ENCODE data around the gene CARMIL1. TPM values are rescaled to one million over a fixed set of nuclear protein-coding genes. Genes with fewer than 3 reads are reported as not detected.

The CARMIL1 gene
- total RNA-seq, 4 donors from 2014 or later, result 11.8 to 23.2 (median 17.1) TPM

DNA sequence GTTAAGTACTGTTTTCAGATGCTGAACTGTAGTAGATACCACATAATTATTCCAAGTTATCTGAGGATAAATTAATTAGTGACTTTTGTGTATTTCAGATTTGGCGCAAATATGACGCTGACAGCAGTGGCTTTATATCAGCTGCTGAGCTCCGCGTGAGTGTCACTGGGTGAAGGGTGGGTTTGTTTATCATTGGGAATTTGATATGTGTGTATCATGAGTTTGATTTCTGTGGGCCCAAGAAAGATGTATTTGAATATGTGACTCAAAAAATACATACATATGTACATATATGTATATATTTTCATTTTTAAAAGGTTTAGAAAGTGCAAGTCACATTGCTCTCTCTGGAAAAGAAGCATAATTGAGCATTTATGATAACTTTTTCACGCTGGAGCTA is 390.2 kb downstream of the CARMIL1 start:
- Histone ChIP-seq H3K36me3 (no peaks in the 10 kb centered on the region), H3K4me1 (no peaks in the 10 kb centered on the region)
- intact Hi-C loops (cut with DNase I; ENCODE audit: low total_unique reads), result no loop called here

More for the DNA sequence above, 390.2 kb downstream of the CARMIL1 start:
- H3K27ac ChIP-seq, result no peak overlapping the region
- no peaks in the 10 kb centered on the region for H3K27me3 ChIP-seq
- H3K4me3 ChIP-seq, result no peak overlapping the region
- H3K9me3 ChIP-seq, result no peaks in the 10 kb centered on the region
- DNase-seq, result no peak
- TF ChIP-seq, protein P1, sequence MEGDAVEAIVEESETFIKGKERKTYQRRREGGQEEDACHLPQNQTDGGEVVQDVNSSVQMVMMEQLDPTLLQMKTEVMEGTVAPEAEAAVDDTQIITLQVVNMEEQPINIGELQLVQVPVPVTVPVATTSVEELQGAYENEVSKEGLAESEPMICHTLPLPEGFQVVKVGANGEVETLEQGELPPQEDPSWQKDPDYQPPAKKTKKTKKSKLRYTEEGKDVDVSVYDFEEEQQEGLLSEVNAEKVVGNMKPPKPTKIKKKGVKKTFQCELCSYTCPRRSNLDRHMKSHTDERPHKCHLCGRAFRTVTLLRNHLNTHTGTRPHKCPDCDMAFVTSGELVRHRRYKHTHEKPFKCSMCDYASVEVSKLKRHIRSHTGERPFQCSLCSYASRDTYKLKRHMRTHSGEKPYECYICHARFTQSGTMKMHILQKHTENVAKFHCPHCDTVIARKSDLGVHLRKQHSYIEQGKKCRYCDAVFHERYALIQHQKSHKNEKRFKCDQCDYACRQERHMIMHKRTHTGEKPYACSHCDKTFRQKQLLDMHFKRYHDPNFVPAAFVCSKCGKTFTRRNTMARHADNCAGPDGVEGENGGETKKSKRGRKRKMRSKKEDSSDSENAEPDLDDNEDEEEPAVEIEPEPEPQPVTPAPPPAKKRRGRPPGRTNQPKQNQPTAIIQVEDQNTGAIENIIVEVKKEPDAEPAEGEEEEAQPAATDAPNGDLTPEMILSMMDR (IDR thresholded peaks at IDR 0.05), result no peak
- no peak for TF ChIP-seq POLR2A (IDR thresholded peaks at IDR 0.05)

Small RNAs within 50 kb of the gene (small RNA-seq; reads per million reads assigned to genes)
- gene RF00019 (not detected), gene RNU6-987P (not detected)
